ENCODE measurements around the gene YTHDF1. TPM values are rescaled to one million over a fixed set of nuclear protein-coding genes. Genes with fewer than 3 reads are reported as not detected.

YTHDF1 gene
- total RNA-seq, 1 donor from 2014 or later, result 18.2 TPM

Other genes starting within 250 kb of the YTHDF1 start
- not detected for gene BHLHE23, start 209.2 kb downstream of the YTHDF1 start, total RNA-seq
- gene BIRC7, start 19.8 kb upstream of the YTHDF1 start, total RNA-seq, result not detected
- not detected for gene NKAIN4, start 38.3 kb upstream of the YTHDF1 start, total RNA-seq
- gene ARFGAP1, start 56.7 kb upstream of the YTHDF1 start, total RNA-seq, result 42.6 TPM
- gene COL20A1, start 77.1 kb upstream of the YTHDF1 start, total RNA-seq, result not detected
- gene CHRNA4, start 145.2 kb upstream of the YTHDF1 start, total RNA-seq, result 145 TPM

Data from left lobe of liver (tissue), 1 donor.